VCaP (cell line): ENCODE measurements around the gene MORF4L2.

ENCODE experiments used
- H3K27ac ChIP-seq: fragments of 450-650 bp; 2 replicates; pipeline ENCODE4 v1.5.1; 2017
- CTCF ChIP-seq: fragments of 450-650 bp; conservative IDR thresholded peaks from 2 replicates; pipeline ENCODE4 v1.5.1; 2017; ENCODE audit warnings: mild to moderate bottlenecking, moderate library complexity

MORF4L2 gene

GRCh38 chrX:103727115-103727514 lies 40.6 kb upstream of the MORF4L2 start:
- no peak overlapping the region for H3K27ac ChIP-seq
- no peak for TF ChIP-seq CTCF

GRCh38 chrX:103726477-103726876 lies 40.0 kb upstream of the MORF4L2 start:
- TF ChIP-seq CTCF: no peak
- no peak overlapping the region for H3K27ac ChIP-seq

GRCh38 chrX:103722505-103722904 lies 36.0 kb upstream of the MORF4L2 start:
- TF ChIP-seq CTCF: no peak
- no peak overlapping the region for H3K27ac ChIP-seq

- TF ChIP-seq CTCF: no peak
- no peak overlapping the region for H3K27ac ChIP-seq
Measured at GRCh38 chrX:103718120-103718519, 31.6 kb upstream of the MORF4L2 start.

- no peak overlapping the region for H3K27ac ChIP-seq
Measured at GRCh38 chrX:103716962-103717361, 30.5 kb upstream of the MORF4L2 start.

GRCh38 chrX:103710609-103711008 lies 24.1 kb upstream of the MORF4L2 start, which contains the start of gene TMEM31:
TMEM31 (plus strand) TSS chrX:103710909; CDS start chrX:103712259, 1,350 bp downstream.
- H3K27ac ChIP-seq: no peak within 1 kb of the TSS
- TF ChIP-seq CTCF: no peak

More at GRCh38 chrX:103716962-103717361, 30.5 kb upstream of the MORF4L2 start:
- TF ChIP-seq CTCF: no peak

- no peak for TF ChIP-seq CTCF
- H3K27ac ChIP-seq: no peak overlapping the region
Measured at GRCh38 chrX:103704863-103705262, 18.4 kb upstream of the MORF4L2 start.
